Esophagus muscularis mucosa (tissue), 4 donors: ENCODE data around the gene TTC39B. TPM values are rescaled to one million over a fixed set of nuclear protein-coding genes. Genes with fewer than 3 reads are reported as not detected.

Source experiments
- DNase-seq: peaks from one replicate; pipeline ENCODE4 v3.0.0-alpha.2; 2017; ENCODE audit errors: extremely low spot score
- H3K27ac ChIP-seq, 4 donors: fragments of 200-600 bp; sonication (generic); replicated peaks in 1 of 4; 1 replicate in 3 of 4; 2 replicates in 1 of 4; pipeline ENCODE4 v1.5.1; 2016 to 2019; ENCODE audit warnings: mild to moderate bottlenecking in 1 of 4
- H3K27me3 ChIP-seq, 4 donors: fragments of 200-600 bp; sonication (generic); one replicate each; pipeline versions ENCODE4 v1.5.1 to v1.6.0; 2016 to 2019
- H3K36me3 ChIP-seq, 4 donors: fragments of 200-600 bp; sonication (generic); one replicate each; pipeline ENCODE4 v1.5.1; 2016 to 2019
- H3K4me1 ChIP-seq, 4 donors: fragments of 200-600 bp; sonication (generic); one replicate each; pipeline ENCODE4 v1.5.1; 2016 to 2019
- H3K4me3 ChIP-seq, 4 donors: fragments of 200-600 bp; sonication (generic); 1 replicate in 2 of 4; 2 replicates in 2 of 4; pipeline ENCODE4 v1.5.1; 2016 to 2019; ENCODE audit warnings: mild to moderate bottlenecking in 4 of 4, moderate library complexity in 1 of 4
- H3K9me3 ChIP-seq, 4 donors: fragments of 200-600 bp; sonication (generic); 1 replicate in 3 of 4; 2 replicates in 1 of 4; pipeline ENCODE4 v1.5.1; 2016 to 2019
- CTCF ChIP-seq, 3 experiments: fragments of 200-600 bp in 2 of 3; fragments of 450-650 bp in 1 of 3; sonication (generic) in 2 of 3; IDR thresholded peaks; one replicate each; pipeline ENCODE4 v1.5.1; 2017 to 2019; ENCODE audit warnings: antibody characterized with exemption in 3 of 3, mild to moderate bottlenecking in 2 of 3, moderate library complexity in 1 of 3
- EP300 ChIP-seq: sonication (generic); formaldehyde crosslinking; IDR thresholded peaks from one replicate; pipeline ENCODE4 v1.6.1; 2017; ENCODE audit warnings: antibody characterized with exemption
- POLR2A ChIP-seq: fragments of 450-650 bp; IDR thresholded peaks from one replicate; pipeline ENCODE4 v1.6.1; 2017; ENCODE audit warnings: antibody characterized with exemption, moderate library complexity, mild to moderate bottlenecking, low read depth
- POLR2AphosphoS5 ChIP-seq, 2 donors: sonication (generic); formaldehyde crosslinking; IDR thresholded peaks; one replicate each; pipeline ENCODE4 v1.6.1; 2017; ENCODE audit warnings: antibody characterized with exemption in 2 of 2
- WGBS: methylation state at CpG from one replicate; pipeline ENCODE4 v1.1.5; 2018; 5-methylcytosine and 5-hydroxymethylcytosine counted together
- intact Hi-C: fragments of 100-400 bp; cut with DNase I; formaldehyde crosslinking; loops from one replicate; pipeline ENCODE4 v1.15.1; 2023
- total RNA-seq, 4 donors: library from RNA; depleted of rRNA; stranded (reverse); fragments of >200 nt; gene quantifications; one replicate each; pipeline versions ENCODE4 v1.1.0 to v1.2.1, GENCODE V29; 2016

TTC39B gene
- total RNA-seq, 4 donors from 2014 or later = 8.3 to 13.4 (median 10.9) TPM

GRCh38 chr9:15298362-15298761, 8.7 kb downstream of the TTC39B start:
- Histone ChIP-seq H3K9me3 (no peaks in the 10 kb centered on the region), H3K4me1 (peaks cover 18 to 48% (median 39%) of the 10 kb centered on the region in 4 donors), H3K27ac (peak overlapping the region in 1 of 4 donors; percentile 21), H3K4me3 (no peak overlapping the region), H3K27me3 (no peaks in the 10 kb centered on the region), H3K36me3 (peaks cover 0 to 4% (median 0%) of the 10 kb centered on the region in 4 donors)
- TF ChIP-seq POLR2A = no peak
- TF ChIP-seq CTCF (IDR thresholded peaks at IDR 0.05) = no peak
- no peak for TF ChIP-seq EP300
- no peak for TF ChIP-seq POLR2AphosphoS5 (IDR thresholded peaks at IDR 0.05)
- DNase-seq = no peak
- intact Hi-C loops = loop anchor here (5.0 kb wide), 1 partner anchor 124 kb away; the partner anchor contains the start of gene SNAPC3
- WGBS = 97% methylated on average over 3 of the region's 3 CpGs

- H3K27ac ChIP-seq = peak overlapping the region; percentile 78 to 86 (median 83)
- H3K9me3 ChIP-seq = no peaks in the 10 kb centered on the region
- peaks cover 0 to 4% (median 0%) of the 10 kb centered on the region in 4 donors for H3K36me3 ChIP-seq
- TF ChIP-seq POLR2AphosphoS5 (IDR thresholded peaks at IDR 0.05) (peak in 1 of 2 donors; percentile 22), POLR2A (no peak), CTCF (IDR thresholded peaks at IDR 0.05) (no peak), EP300 (no peak)
- intact Hi-C loops = loop anchor here (5.0 kb wide), 1 partner anchor 126 kb away; the partner anchor contains the start of gene SNAPC3
- DNase-seq = no peak
- 4% methylated on average over 4 of the region's 4 CpGs for WGBS
- no peaks in the 10 kb centered on the region for H3K27me3 ChIP-seq
- H3K4me3 ChIP-seq = peak overlapping the region; percentile 36 to 62 (median 54)
- peaks cover 18 to 57% (median 48%) of the 10 kb centered on the region in 4 donors for H3K4me1 ChIP-seq
Measured at GRCh38 chr9:15295761-15296405, 11.1 kb downstream of the TTC39B start.

- Histone ChIP-seq H3K27ac (peak overlapping the region; percentile 78 to 86 (median 83)), H3K9me3 (no peaks in the 10 kb centered on the region), H3K4me3 (no peak overlapping the region), H3K36me3 (peaks cover 0 to 4% (median 0%) of the 10 kb centered on the region in 4 donors), H3K4me1 (peaks cover 18 to 57% (median 46%) of the 10 kb centered on the region in 4 donors), H3K27me3 (no peaks in the 10 kb centered on the region)
- intact Hi-C loops = loop anchor here (5.0 kb wide), 1 partner anchor 128 kb away; the partner anchor contains the start of gene SNAPC3
- TF ChIP-seq CTCF (IDR thresholded peaks at IDR 0.05) = no peak
- no peak for TF ChIP-seq POLR2AphosphoS5 (IDR thresholded peaks at IDR 0.05)
- TF ChIP-seq POLR2A = no peak
- TF ChIP-seq EP300 = no peak
- WGBS = 93% methylated on average over 4 of the region's 4 CpGs
- no peak for DNase-seq
Measured at GRCh38 chr9:15294604-15295003, 12.4 kb downstream of the TTC39B start.

GRCh38 chr9:15293804-15294316, 13.2 kb downstream of the TTC39B start:
- H3K4me3 ChIP-seq = peak overlapping the region in 2 of 4 donors; percentile 6 to 8
- no peaks in the 10 kb centered on the region for H3K27me3 ChIP-seq
- 65% methylated on average over 10 of the region's 10 CpGs for WGBS
- peak overlapping the region; percentile 78 to 86 (median 83) for H3K27ac ChIP-seq
- intact Hi-C loops = no loop called here
- peaks cover 18 to 57% (median 46%) of the 10 kb centered on the region in 4 donors for H3K4me1 ChIP-seq
- DNase-seq = no peak
- no peaks in the 10 kb centered on the region for H3K9me3 ChIP-seq
- TF ChIP-seq CTCF (IDR thresholded peaks at IDR 0.05) = no peak
- TF ChIP-seq POLR2AphosphoS5 (IDR thresholded peaks at IDR 0.05) = peak in 1 of 2 donors; percentile 17
- peaks cover 0 to 4% (median 0%) of the 10 kb centered on the region in 4 donors for H3K36me3 ChIP-seq
